Hepatocyte (in vitro differentiated cells): Measurements from ENCODE around the gene TRPC1. TPM values are rescaled to one million over a fixed set of nuclear protein-coding genes. Genes with fewer than 3 reads are reported as not detected.

Source experiments
- DNase-seq: peaks from one replicate; pipeline ENCODE4 v3.0.0-alpha.2; 2016; ENCODE audit warnings: low spot score
- H2AFZ ChIP-seq: fragments of 200-600 bp; sonication (generic); 2 replicates; pipeline ENCODE4 v1.6.0; 2016; ENCODE audit warnings: antibody characterized with exemption, mild to moderate bottlenecking
- H3K27ac ChIP-seq: fragments of 200-600 bp; sonication (generic); 2 replicates; pipeline ENCODE4 v1.5.1; 2016; ENCODE audit warnings: mild to moderate bottlenecking
- H3K27me3 ChIP-seq: fragments of 200-600 bp; sonication (generic); 2 replicates; pipeline ENCODE4 v1.6.1; 2016
- H3K36me3 ChIP-seq: fragments of 200-600 bp; sonication (generic); replicated peaks from 2 replicates; pipeline ENCODE4 v1.5.1; 2016; ENCODE audit warnings: low read depth; ENCODE audit not compliant: insufficient read depth
- H3K4me1 ChIP-seq: fragments of 200-600 bp; sonication (generic); 2 replicates; pipeline ENCODE4 v1.5.1; 2016; ENCODE audit warnings: mild to moderate bottlenecking, moderate library complexity; ENCODE audit not compliant: insufficient read depth
- H3K4me2 ChIP-seq: fragments of 200-600 bp; sonication (generic); 2 replicates; pipeline ENCODE4 v1.6.0; 2016
- H3K4me3 ChIP-seq: fragments of 200-600 bp; sonication (generic); 2 replicates; pipeline ENCODE4 v1.5.1; 2016; ENCODE audit warnings: mild to moderate bottlenecking
- H3K79me2 ChIP-seq: fragments of 200-600 bp; sonication (generic); 2 replicates; pipeline ENCODE4 v1.6.0; 2017; ENCODE audit warnings: mild to moderate bottlenecking
- H3K9me2 ChIP-seq: fragments of 200-600 bp; sonication (generic); replicated peaks from 2 replicates; pipeline ENCODE4 v1.6.0; 2017; ENCODE audit warnings: mild to moderate bottlenecking; ENCODE audit not compliant: insufficient read depth
- H3K9me3 ChIP-seq: fragments of 200-600 bp; sonication (generic); 2 replicates; pipeline ENCODE4 v1.5.1; 2016; ENCODE audit warnings: low read depth, mild to moderate bottlenecking
- H4K20me1 ChIP-seq: fragments of 200-600 bp; sonication (generic); 2 replicates; pipeline ENCODE4 v1.6.0; 2016; ENCODE audit warnings: mild to moderate bottlenecking; ENCODE audit not compliant: insufficient read depth, poor library complexity, severe bottlenecking
- CTCF ChIP-seq: fragments of 200-600 bp; sonication (generic); IDR thresholded peaks from 2 replicates; pipeline ENCODE4 v1.5.1; 2016; ENCODE audit warnings: antibody characterized with exemption, mild to moderate bottlenecking; ENCODE audit not compliant: poor library complexity
- EZH2 ChIP-seq: fragments of 200-600 bp; sonication (generic); IDR thresholded peaks from 2 replicates; pipeline ENCODE4 v1.6.1; 2016; ENCODE audit warnings: antibody characterized with exemption, mild to moderate bottlenecking, borderline replicate concordance
- EZH2phosphoT487 ChIP-seq: fragments of 200-600 bp; sonication (generic); IDR thresholded peaks from one replicate; pipeline ENCODE4 v1.6.1; 2018; ENCODE audit warnings: antibody characterized with exemption, mild to moderate bottlenecking, low read depth, moderate library complexity; ENCODE audit not compliant: unreplicated experiment, severe bottlenecking
- WGBS: methylation state at CpG from one replicate; pipeline ENCODE4 v1.1.6; 2016; ENCODE audit warnings: low lambda C conversion rate; ENCODE audit errors: missing lambda C conversion rate; 5-methylcytosine and 5-hydroxymethylcytosine counted together
- polyA plus RNA-seq: library from polyadenylated mRNA; unstranded; fragments of >200 nt; fragmentation: Nextera tagmentation; extraction: Ambion mirVana; gene quantifications from 2 replicates; pipeline ENCODE4 v1.2.1, GENCODE V29; 2016
- total RNA-seq: library from RNA; depleted of rRNA; stranded (reverse); fragments of >200 nt; gene quantifications from 2 replicates; pipeline ENCODE4 v1.2.3, GENCODE V29; 2014

The TRPC1 gene
- total and polyA plus RNA-seq, 2 experiments from 2014 or later: 3.3 to 12.6 TPM

- Histone ChIP-seq H2AFZ (no peak overlapping the region), H3K4me2 (no peak overlapping the region), H3K27me3 (no peaks in the 10 kb centered on the region), H3K4me3 (no peak overlapping the region), H3K9me2 (no peaks in the 10 kb centered on the region), H3K9me3 (no peaks in the 10 kb centered on the region), H3K27ac (no peak overlapping the region), H3K79me2 (no peaks in the 10 kb centered on the region), H3K4me1 (no peaks in the 10 kb centered on the region), H4K20me1 (no peaks in the 10 kb centered on the region), H3K36me3 (no peaks in the 10 kb centered on the region)
- DNase-seq: no peak
- TF ChIP-seq EZH2: no peak
- TF ChIP-seq CTCF: no peak
- no peak for TF ChIP-seq EZH2phosphoT487
- 94% methylated on average over 6 of the region's 6 CpGs for WGBS
Observed at GRCh38 chr3:142815803-142816202, 92.0 kb downstream of the TRPC1 start.

GRCh38 chr3:142817356-142817755 lies 93.5 kb downstream of the TRPC1 start:
- no peaks in the 10 kb centered on the region for H3K9me3 ChIP-seq
- H3K4me2 ChIP-seq: no peak overlapping the region
- H3K27ac ChIP-seq: no peak overlapping the region
- no peaks in the 10 kb centered on the region for H3K9me2 ChIP-seq
- H4K20me1 ChIP-seq: no peaks in the 10 kb centered on the region
- no peaks in the 10 kb centered on the region for H3K79me2 ChIP-seq
- TF ChIP-seq EZH2phosphoT487: no peak
- no peak for TF ChIP-seq EZH2
- no peak for TF ChIP-seq CTCF
- H3K27me3 ChIP-seq: no peaks in the 10 kb centered on the region
- H2AFZ ChIP-seq: no peak overlapping the region
- H3K36me3 ChIP-seq: no peaks in the 10 kb centered on the region
- no peaks in the 10 kb centered on the region for H3K4me1 ChIP-seq
- no peak for DNase-seq
- H3K4me3 ChIP-seq: no peak overlapping the region
- WGBS: 72% methylated on average over 1 of the region's 1 CpG

- no peaks in the 10 kb centered on the region for H3K27me3 ChIP-seq
- no peaks in the 10 kb centered on the region for H3K9me3 ChIP-seq
- DNase-seq: no peak
- TF ChIP-seq EZH2 (no peak), CTCF (no peak), EZH2phosphoT487 (no peak)
- no peaks in the 10 kb centered on the region for H3K4me1 ChIP-seq
- H3K27ac ChIP-seq: no peak overlapping the region
- no peaks in the 10 kb centered on the region for H4K20me1 ChIP-seq
- H3K9me2 ChIP-seq: no peaks in the 10 kb centered on the region
- H3K36me3 ChIP-seq: no peaks in the 10 kb centered on the region
- no peak overlapping the region for H3K4me3 ChIP-seq
- 89% methylated on average over 7 of the region's 7 CpGs for WGBS
- no peak overlapping the region for H2AFZ ChIP-seq
- H3K4me2 ChIP-seq: no peak overlapping the region
- no peaks in the 10 kb centered on the region for H3K79me2 ChIP-seq
Observed at GRCh38 chr3:142817897-142818296, 94.1 kb downstream of the TRPC1 start.

GRCh38 chr3:142818651-142819050 lies 94.8 kb downstream of the TRPC1 start:
- no peak for DNase-seq
- no peaks in the 10 kb centered on the region for H4K20me1 ChIP-seq

More at GRCh38 chr3:142818651-142819050, 94.8 kb downstream of the TRPC1 start:
- no peak overlapping the region for H3K4me2 ChIP-seq
- H3K9me3 ChIP-seq: no peaks in the 10 kb centered on the region
- no peaks in the 10 kb centered on the region for H3K27me3 ChIP-seq
- H3K4me3 ChIP-seq: no peak overlapping the region
- no peaks in the 10 kb centered on the region for H3K79me2 ChIP-seq
- TF ChIP-seq EZH2 (no peak), EZH2phosphoT487 (no peak), CTCF (no peak)
- no peaks in the 10 kb centered on the region for H3K36me3 ChIP-seq
- no peaks in the 10 kb centered on the region for H3K9me2 ChIP-seq
- no peak overlapping the region for H2AFZ ChIP-seq
- H3K27ac ChIP-seq: no peak overlapping the region
- WGBS: 93% methylated on average over 9 of the region's 9 CpGs
- H3K4me1 ChIP-seq: no peaks in the 10 kb centered on the region
